Choroid plexus epithelial cell (primary cell): ENCODE results near the gene DPAGT1.

Source experiments
- DNase-seq: peaks from one replicate; pipeline ENCODE4 v3.0.0-alpha.2; 2010; ENCODE audit warnings: low read depth
- H3K4me3 ChIP-seq: 2 replicates; pipeline ENCODE4 v1.5.1; 2011; ENCODE audit warnings: low read depth, mild to moderate bottlenecking, control low read depth, low read length, moderate library complexity
- CTCF ChIP-seq: conservative IDR thresholded peaks from 2 replicates; pipeline ENCODE4 v1.5.1; 2011; ENCODE audit warnings: low read depth, mild to moderate bottlenecking, control low read depth, inconsistent platforms, low read length, moderate library complexity

Gene DPAGT1

GRCh38 chr11:119116235-119116594 lies 14.6 kb upstream of the DPAGT1 start:
- TF ChIP-seq CTCF, result no peak
- H3K4me3 ChIP-seq, result no peak overlapping the region
- DNase-seq, result no peak

DNA sequence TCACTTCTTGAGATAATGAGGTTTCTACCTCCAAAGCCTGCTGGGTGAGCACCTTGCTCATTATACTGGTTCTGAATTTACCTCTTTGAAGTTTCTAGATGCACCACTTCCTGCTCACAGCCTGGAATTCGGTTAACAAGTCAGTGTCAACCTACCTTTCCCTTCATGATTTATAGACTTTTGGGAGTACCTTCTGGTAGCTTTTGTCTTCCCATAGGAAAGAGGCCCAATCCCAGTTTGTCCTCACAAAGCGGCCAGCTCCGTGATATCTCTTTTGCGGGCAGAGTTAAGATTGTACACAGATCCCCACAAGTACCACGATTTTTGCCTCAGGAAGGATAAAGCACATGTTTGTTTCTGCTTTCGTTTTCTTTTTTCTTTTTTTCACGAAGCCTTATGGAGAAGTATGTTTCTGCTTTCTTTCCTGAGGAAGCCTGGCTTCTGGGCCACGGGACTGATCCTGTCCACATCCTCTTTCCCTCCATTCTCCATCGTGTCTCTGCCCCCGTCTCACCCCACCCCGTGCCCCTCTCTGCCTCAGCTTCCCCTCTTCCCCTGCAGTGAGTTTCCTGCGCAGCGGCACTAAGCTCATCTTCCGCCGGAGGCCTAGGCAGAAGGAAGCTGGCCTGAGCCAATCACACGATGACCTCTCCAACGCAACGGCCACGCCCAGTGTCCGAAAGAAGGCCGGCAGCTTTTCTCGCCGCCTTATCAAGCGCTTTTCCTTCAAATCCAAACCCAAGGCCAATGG lies 14.0 kb upstream of the DPAGT1 start:
- no peak for DNase-seq
- no peak for TF ChIP-seq CTCF

GRCh38 chr11:119114351-119114750 lies 12.7 kb upstream of the DPAGT1 start:
- TF ChIP-seq CTCF, result no peak
- H3K4me3 ChIP-seq, result no peak overlapping the region
- no peak for DNase-seq

More for the DNA sequence above, 14.0 kb upstream of the DPAGT1 start:
- no peak overlapping the region for H3K4me3 ChIP-seq

DNA sequence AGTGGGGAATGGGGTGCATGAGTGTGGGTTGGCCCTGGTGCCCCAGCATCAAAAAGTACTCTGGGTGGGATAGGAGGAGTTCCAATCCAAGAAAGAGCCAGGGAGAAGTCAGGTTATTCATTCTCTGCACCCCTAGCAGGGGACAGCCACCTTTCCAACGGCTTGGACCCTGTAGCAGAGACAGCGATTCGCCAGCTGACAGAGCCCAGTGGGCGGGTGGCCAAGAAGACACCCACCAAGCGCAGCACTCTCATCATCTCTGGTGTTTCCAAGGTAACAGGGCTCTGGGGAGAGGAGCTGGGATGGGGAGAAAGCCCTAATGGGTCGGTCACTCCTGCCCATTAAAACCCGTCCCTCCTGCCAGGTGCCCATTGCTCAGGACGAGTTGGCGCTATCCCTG lies 12.1 kb upstream of the DPAGT1 start:
- no peak for TF ChIP-seq CTCF
- DNase-seq, result no peak
- H3K4me3 ChIP-seq, result no peak overlapping the region

- no peak overlapping the region for H3K4me3 ChIP-seq
- TF ChIP-seq CTCF, result no peak
- DNase-seq, result no peak
These were observed 10.8 kb upstream of the DPAGT1 start for GRCh38 chr11:119112314-119113020.

- no peak for DNase-seq
- TF ChIP-seq CTCF, result no peak
- H3K4me3 ChIP-seq, result no peak overlapping the region
These were observed 9.8 kb upstream of the DPAGT1 start for GRCh38 chr11:119111361-119111925.

- H3K4me3 ChIP-seq, result no peak overlapping the region
- DNase-seq, result no peak
- no peak for TF ChIP-seq CTCF
These were observed 8.8 kb upstream of the DPAGT1 start for GRCh38 chr11:119110439-119110838.
